Measurements from ENCODE around the gene PTPRA. TPM values are rescaled to one million over a fixed set of nuclear protein-coding genes. Genes with fewer than 3 reads are reported as not detected.

Gene PTPRA
- total RNA-seq, 2 donors from 2014 or later, result 52.4 to 58.7 TPM

DNA sequence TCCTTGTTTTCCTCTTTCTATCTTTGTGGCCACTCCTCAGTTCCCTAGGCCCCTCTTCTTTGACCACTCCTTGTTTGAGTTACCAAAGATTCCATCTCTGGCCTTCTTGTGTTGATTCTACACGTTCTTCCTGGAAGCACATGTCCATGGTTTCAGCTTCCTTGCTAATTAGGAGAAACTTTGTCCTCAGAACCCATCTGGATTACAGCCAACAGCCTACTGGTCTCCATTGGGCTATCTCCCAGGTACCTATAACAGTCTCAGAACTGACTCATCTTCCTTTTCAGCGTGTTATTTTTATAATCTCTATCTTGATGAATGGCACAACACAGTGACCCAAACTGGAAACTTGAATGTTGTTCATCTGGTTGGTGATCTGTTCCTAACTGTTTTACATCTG is 17.5 kb downstream of the PTPRA start:
- Histone ChIP-seq H3K4me1 (ENCODE audit: control insufficient read depth, insufficient read depth, low read length) (no peaks in the 10 kb centered on the region), H3K36me3 (ENCODE audit: control insufficient read depth, insufficient read depth, low read length) (no peaks in the 10 kb centered on the region), H3K4me3 (ENCODE audit: low read length) (no peak overlapping the region), H3K27me3 (ENCODE audit: control insufficient read depth, insufficient read depth, low read length, poor library complexity, severe bottlenecking) (no peaks in the 10 kb centered on the region), H3K9me3 (ENCODE audit: control insufficient read depth, low read length) (no peaks in the 10 kb centered on the region), H3K27ac (ENCODE audit: low read depth, low read length) (no peak overlapping the region), H3K9ac (ENCODE audit: extremely low read depth, low read length, poor library complexity, severe bottlenecking) (no peak overlapping the region)
- no peak overlapping the region for H3K4me3 Mint-ChIP-seq
- H3K4me1 Mint-ChIP-seq, result peaks cover 1% of the 10 kb centered on the region
- TF ChIP-seq, protein P1, sequence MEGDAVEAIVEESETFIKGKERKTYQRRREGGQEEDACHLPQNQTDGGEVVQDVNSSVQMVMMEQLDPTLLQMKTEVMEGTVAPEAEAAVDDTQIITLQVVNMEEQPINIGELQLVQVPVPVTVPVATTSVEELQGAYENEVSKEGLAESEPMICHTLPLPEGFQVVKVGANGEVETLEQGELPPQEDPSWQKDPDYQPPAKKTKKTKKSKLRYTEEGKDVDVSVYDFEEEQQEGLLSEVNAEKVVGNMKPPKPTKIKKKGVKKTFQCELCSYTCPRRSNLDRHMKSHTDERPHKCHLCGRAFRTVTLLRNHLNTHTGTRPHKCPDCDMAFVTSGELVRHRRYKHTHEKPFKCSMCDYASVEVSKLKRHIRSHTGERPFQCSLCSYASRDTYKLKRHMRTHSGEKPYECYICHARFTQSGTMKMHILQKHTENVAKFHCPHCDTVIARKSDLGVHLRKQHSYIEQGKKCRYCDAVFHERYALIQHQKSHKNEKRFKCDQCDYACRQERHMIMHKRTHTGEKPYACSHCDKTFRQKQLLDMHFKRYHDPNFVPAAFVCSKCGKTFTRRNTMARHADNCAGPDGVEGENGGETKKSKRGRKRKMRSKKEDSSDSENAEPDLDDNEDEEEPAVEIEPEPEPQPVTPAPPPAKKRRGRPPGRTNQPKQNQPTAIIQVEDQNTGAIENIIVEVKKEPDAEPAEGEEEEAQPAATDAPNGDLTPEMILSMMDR (conservative IDR thresholded peaks at IDR 0.05), result no peak
- H3K27ac Mint-ChIP-seq, result no peak overlapping the region
- WGBS, 2 experiments (ENCODE audit: insufficient coverage in 1 of 2, insufficient read length in 1 of 2), result 77 to 83% methylated on average over 2 of the region's 2 CpGs
- peaks cover 6% of the 10 kb centered on the region for H3K9me3 Mint-ChIP-seq
- peaks cover 12% of the 10 kb centered on the region for H3K36me3 Mint-ChIP-seq (ENCODE audit: low read depth)
- no peak for DNase-seq
- no peaks in the 10 kb centered on the region for H3K27me3 Mint-ChIP-seq (ENCODE audit: insufficient read depth)

DNA sequence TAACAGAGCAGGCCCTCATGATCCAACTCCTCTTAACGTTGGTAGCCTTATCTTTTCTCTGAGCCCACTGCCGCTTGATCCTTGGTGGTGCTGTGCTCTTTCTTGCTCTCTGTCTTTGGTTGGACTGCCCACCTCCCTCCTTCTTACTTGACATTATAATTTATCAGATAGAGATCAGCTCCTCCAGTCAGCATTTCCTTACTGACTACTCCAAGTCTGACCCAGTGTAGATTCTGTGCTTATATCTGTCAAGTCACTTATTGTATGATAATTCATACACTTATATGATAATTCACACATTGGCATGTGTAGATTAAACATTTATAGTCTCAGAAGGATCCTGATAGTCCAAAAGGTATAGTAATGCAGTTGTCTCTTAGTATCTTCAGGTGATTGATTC is 18.1 kb downstream of the PTPRA start:
- peaks cover 1% of the 10 kb centered on the region for H3K4me1 Mint-ChIP-seq
- no peaks in the 10 kb centered on the region for H3K36me3 ChIP-seq (ENCODE audit: control insufficient read depth, insufficient read depth, low read length)
- peaks cover 14% of the 10 kb centered on the region for H3K36me3 Mint-ChIP-seq (ENCODE audit: low read depth)
- H3K9me3 Mint-ChIP-seq, result peaks cover 8% of the 10 kb centered on the region
- no peak overlapping the region for H3K27ac Mint-ChIP-seq
- no peak for DNase-seq
- H3K27ac ChIP-seq (ENCODE audit: low read depth, low read length), result no peak overlapping the region
- no peaks in the 10 kb centered on the region for H3K27me3 ChIP-seq (ENCODE audit: control insufficient read depth, insufficient read depth, low read length, poor library complexity, severe bottlenecking)
- H3K4me3 Mint-ChIP-seq, result no peak overlapping the region
- H3K27me3 Mint-ChIP-seq (ENCODE audit: insufficient read depth), result no peaks in the 10 kb centered on the region
- TF ChIP-seq, protein P1 (conservative IDR thresholded peaks at IDR 0.05), result no peak
- H3K9ac ChIP-seq (ENCODE audit: extremely low read depth, low read length, poor library complexity, severe bottlenecking), result no peak overlapping the region
- H3K4me1 ChIP-seq (ENCODE audit: control insufficient read depth, insufficient read depth, low read length), result no peaks in the 10 kb centered on the region
- WGBS, 2 experiments (ENCODE audit: insufficient coverage in 1 of 2, insufficient read length in 1 of 2), result 85 to 100% methylated on average over 2 of the region's 2 CpGs
- no peak overlapping the region for H3K4me3 ChIP-seq (ENCODE audit: low read length)
- no peaks in the 10 kb centered on the region for H3K9me3 ChIP-seq (ENCODE audit: control insufficient read depth, low read length)

DNA sequence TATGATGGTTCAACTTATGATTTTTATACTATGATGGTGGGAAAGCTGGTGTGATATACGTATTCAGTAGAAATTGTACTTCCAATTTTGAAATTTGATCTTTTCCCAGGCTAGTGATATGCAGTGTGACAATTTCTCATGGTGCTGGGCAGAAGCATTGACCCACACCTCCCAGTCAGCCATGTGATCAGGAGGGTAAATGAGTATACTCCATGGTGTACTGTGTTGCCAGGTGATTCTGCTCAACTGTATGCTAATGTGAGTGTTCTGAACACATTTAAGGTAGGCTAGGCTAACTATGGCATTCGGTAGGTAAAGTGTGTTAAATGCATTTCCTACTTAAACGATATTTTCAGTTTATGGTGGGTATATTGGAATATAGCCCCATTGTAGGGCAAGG is 19.1 kb downstream of the PTPRA start:
- Histone ChIP-seq H3K9me3 (ENCODE audit: control insufficient read depth, low read length) (no peaks in the 10 kb centered on the region), H3K27ac (ENCODE audit: low read depth, low read length) (no peak overlapping the region), H3K27me3 (ENCODE audit: control insufficient read depth, insufficient read depth, low read length, poor library complexity, severe bottlenecking) (no peaks in the 10 kb centered on the region), H3K36me3 (ENCODE audit: control insufficient read depth, insufficient read depth, low read length) (no peaks in the 10 kb centered on the region), H3K4me1 (ENCODE audit: control insufficient read depth, insufficient read depth, low read length) (no peaks in the 10 kb centered on the region), H3K9ac (ENCODE audit: extremely low read depth, low read length, poor library complexity, severe bottlenecking) (no peak overlapping the region), H3K4me3 (ENCODE audit: low read length) (no peak overlapping the region)
- Mint-ChIP-seq H3K27me3 (ENCODE audit: insufficient read depth) (no peaks in the 10 kb centered on the region), H3K4me3 (no peak overlapping the region), H3K9me3 (peaks cover 8% of the 10 kb centered on the region), H3K36me3 (ENCODE audit: low read depth) (peaks cover 18% of the 10 kb centered on the region), H3K27ac (no peak overlapping the region), H3K4me1 (peaks cover 1% of the 10 kb centered on the region)
- WGBS, 2 experiments (ENCODE audit: insufficient coverage in 1 of 2, insufficient read length in 1 of 2), result 95 to 96% methylated on average over 3 of the region's 3 CpGs
- TF ChIP-seq, protein P1 (conservative IDR thresholded peaks at IDR 0.05), result no peak
- no peak for DNase-seq

Measured in endodermal cell (in vitro differentiated cells).